Fibroblast of lung (primary cell): ENCODE results near the gene RIPOR2. TPM values are rescaled to one million over a fixed set of nuclear protein-coding genes. Genes with fewer than 3 reads are reported as not detected.
"Not testable (repeated sequence)": the region's sequence is repeated elsewhere in the genome, so short reads cannot be mapped to it uniquely, and the experiment has no call there.

Source experiments
- DNase-seq, 2 donors: peaks; one replicate each; pipeline versions ENCODE4 v3.0.0 to v3.0.0-alpha.2; 2010; ENCODE audit warnings: low read depth in 2 of 2
- H2AFZ ChIP-seq: 2 replicates; pipeline ENCODE4 v1.5.1; 2012; ENCODE audit warnings: low read length, control low read depth, inconsistent platforms
- H3K27ac ChIP-seq: 2 replicates; pipeline ENCODE4 v1.5.1; 2011; ENCODE audit warnings: low read length, control low read depth; ENCODE audit not compliant: insufficient read depth
- H3K27me3 ChIP-seq: 2 replicates; pipeline ENCODE4 v1.5.1; 2011; ENCODE audit warnings: mild to moderate bottlenecking, low read length; ENCODE audit not compliant: control insufficient read depth, insufficient read depth
- H3K36me3 ChIP-seq: 2 replicates; pipeline ENCODE4 v1.5.1; 2011; ENCODE audit warnings: low read length; ENCODE audit not compliant: control insufficient read depth, insufficient read depth
- H3K4me1 ChIP-seq: 2 replicates; pipeline ENCODE4 v1.5.1; 2011; ENCODE audit warnings: low read length; ENCODE audit not compliant: control insufficient read depth, insufficient read depth; ENCODE audit errors: extremely low read depth
- H3K4me2 ChIP-seq: 2 replicates; pipeline ENCODE4 v1.5.1; 2011; ENCODE audit warnings: low read length, control low read depth; ENCODE audit not compliant: insufficient read depth; ENCODE audit errors: extremely low read depth
- H3K4me3 ChIP-seq, 4 experiments: fragments of 200-600 bp in 1 of 4; sonication (generic) in 1 of 4; replicated peaks in 1 of 4; 2 replicates each; pipeline ENCODE4 v1.5.1; 2011 to 2016; ENCODE audit warnings: low read length in 4 of 4, low read depth in 3 of 4, mild to moderate bottlenecking in 3 of 4, control low read depth in 2 of 4, inconsistent platforms in 1 of 4, mixed read lengths in 1 of 4; ENCODE audit not compliant: insufficient read depth in 1 of 4; ENCODE audit errors: control extremely low read depth in 1 of 4
- H3K79me2 ChIP-seq: 2 replicates; pipeline ENCODE4 v1.5.1; 2012; ENCODE audit warnings: mild to moderate bottlenecking, low read length, inconsistent platforms; ENCODE audit not compliant: control insufficient read depth, insufficient read depth
- H3K9ac ChIP-seq: 2 replicates; pipeline ENCODE4 v1.5.1; 2011; ENCODE audit warnings: mild to moderate bottlenecking, low read length, control low read depth; ENCODE audit not compliant: insufficient read depth
- H3K9me3 ChIP-seq: 2 replicates; pipeline ENCODE4 v1.5.1; 2012; ENCODE audit warnings: low read depth, low read length; ENCODE audit not compliant: control insufficient read depth, insufficient read depth
- H4K20me1 ChIP-seq: 2 replicates; pipeline ENCODE4 v1.5.1; 2011; ENCODE audit warnings: low read length; ENCODE audit not compliant: control insufficient read depth, insufficient read depth; ENCODE audit errors: extremely low read depth
- CTCF ChIP-seq, 2 donors: IDR thresholded peaks in 1 of 2; conservative IDR thresholded peaks in 1 of 2; 1 replicate in 1 of 2; 2 replicates in 1 of 2; pipeline ENCODE4 v1.5.1; 2011 to 2012; ENCODE audit warnings: low read length in 2 of 2, control low read depth in 1 of 2, inconsistent platforms in 1 of 2, low read depth in 1 of 2, mild to moderate bottlenecking in 1 of 2
- EZH2 ChIP-seq: IDR thresholded peaks from 2 replicates; pipeline ENCODE4 v1.5.1; 2012; ENCODE audit warnings: low read length, control low read depth, mild to moderate bottlenecking; ENCODE audit errors: missing control alignments
- polyA plus RNA-seq, 2 donors: library from polyadenylated mRNA; depleted of rRNA in 1 of 2; stranded (reverse) in 1 of 2; unstranded in 1 of 2; fragments of >200 nt; gene quantifications; 2 replicates each; pipeline ENCODE4 v1.2.1, GENCODE V29; 2011 to 2012; ENCODE audit warnings: missing spikeins in 1 of 2
- total RNA-seq: library from RNA; depleted of rRNA; stranded (reverse); fragments of >200 nt; gene quantifications from 2 replicates; pipeline ENCODE4 v1.2.1, GENCODE V29; 2014

The RIPOR2 gene
- total and polyA plus RNA-seq, 2 donors (not counting 1 experiment from before 2014, with no cell fraction given): 3.5 to 3.6 TPM

GRCh38 chr6:24766680-24767462, 168.9 kb downstream of the RIPOR2 start:
- H4K20me1 ChIP-seq: no peaks in the 10 kb centered on the region
- H3K27ac ChIP-seq: no peak overlapping the region
- H3K36me3 ChIP-seq: no peaks in the 10 kb centered on the region
- peak; percentile 15 to 45 for TF ChIP-seq CTCF (conservative IDR thresholded peaks at IDR 0.05 in 1 of 2, IDR thresholded peaks at IDR 0.05 in 1 of 2; ENCODE audit: low read depth in 1 of 2, low read length in 2 of 2)
- TF ChIP-seq EZH2: no peak
- peak; percentile 30 to 63 for DNase-seq
- H2AFZ ChIP-seq: no peak overlapping the region
- H3K27me3 ChIP-seq: no peaks in the 10 kb centered on the region
- no peaks in the 10 kb centered on the region for H3K79me2 ChIP-seq
- no peak overlapping the region for H3K4me3 ChIP-seq
- no peak overlapping the region for H3K4me2 ChIP-seq
- no peaks in the 10 kb centered on the region for H3K4me1 ChIP-seq
- no peaks in the 10 kb centered on the region for H3K9me3 ChIP-seq
- H3K9ac ChIP-seq: no peak overlapping the region

GRCh38 chr6:24765968-24766367, 169.8 kb downstream of the RIPOR2 start:
- not testable (repeated sequence) for H3K36me3 ChIP-seq, H3K4me3 ChIP-seq, DNase-seq, H3K9ac ChIP-seq, H3K79me2 ChIP-seq, H3K27me3 ChIP-seq, H3K4me2 ChIP-seq, H3K9me3 ChIP-seq, H2AFZ ChIP-seq, H4K20me1 ChIP-seq, H3K27ac ChIP-seq, H3K4me1 ChIP-seq

- not testable (repeated sequence) for H3K27ac ChIP-seq, H3K9me3 ChIP-seq, H3K27me3 ChIP-seq, H3K4me2 ChIP-seq, H4K20me1 ChIP-seq, H3K4me1 ChIP-seq, H3K4me3 ChIP-seq, H3K36me3 ChIP-seq, H2AFZ ChIP-seq, DNase-seq, H3K79me2 ChIP-seq, H3K9ac ChIP-seq
These were observed 170.6 kb downstream of the RIPOR2 start for GRCh38 chr6:24764833-24765828.
